ENCODE results near the gene SOS1. TPM values are rescaled to one million over a fixed set of nuclear protein-coding genes. Genes with fewer than 3 reads are reported as not detected.

The SOS1 gene
- total RNA-seq, 4 donors from 2014 or later: 55.9 to 80.8 (median 63.2) TPM

DNA sequence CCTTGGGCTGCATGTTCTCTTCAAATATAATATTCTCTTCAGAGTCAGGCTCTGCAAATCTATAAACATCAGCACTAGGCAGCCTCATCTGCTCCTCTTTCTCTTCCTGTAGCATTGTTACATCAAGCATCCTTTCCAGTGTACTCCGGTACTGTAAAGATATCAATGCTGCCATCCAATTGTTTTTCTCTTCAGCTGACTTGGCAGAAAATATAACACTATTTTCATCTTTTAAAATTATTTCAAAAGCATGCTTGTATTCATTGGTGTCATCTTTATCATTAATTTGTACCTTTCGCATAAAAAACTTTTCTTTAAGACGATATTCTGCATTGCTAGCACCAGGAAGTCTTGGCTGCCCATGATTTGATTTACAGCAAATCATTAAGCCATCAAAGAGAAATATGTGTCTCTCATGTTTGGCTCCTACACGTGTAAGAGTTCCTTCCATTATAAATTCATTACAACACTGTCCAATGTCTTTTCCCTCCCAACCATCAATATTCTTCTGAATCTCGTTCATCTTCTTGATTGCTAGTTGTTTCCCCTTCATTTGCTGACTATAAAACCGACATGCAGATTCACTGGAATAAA, 98.1 kb downstream of the SOS1 start:
- H3K27me3 ChIP-seq: no peaks in the 10 kb centered on the region
- H3K36me3 ChIP-seq: no peaks in the 10 kb centered on the region
- no peaks in the 10 kb centered on the region for H3K9me3 ChIP-seq
- H3K4me1 ChIP-seq: peaks cover 12 to 28% of the 10 kb centered on the region in 2 donors
- H3K4me3 ChIP-seq (replicated peaks in 1 of 3): no peak overlapping the region
- WGBS, 2 donors: 83 to 85% methylated on average over 6 of the region's 6 CpGs
- no peak for DNase-seq
- TF ChIP-seq POLR2A (IDR thresholded peaks at IDR 0.05): no peak
- TF ChIP-seq, protein P1, sequence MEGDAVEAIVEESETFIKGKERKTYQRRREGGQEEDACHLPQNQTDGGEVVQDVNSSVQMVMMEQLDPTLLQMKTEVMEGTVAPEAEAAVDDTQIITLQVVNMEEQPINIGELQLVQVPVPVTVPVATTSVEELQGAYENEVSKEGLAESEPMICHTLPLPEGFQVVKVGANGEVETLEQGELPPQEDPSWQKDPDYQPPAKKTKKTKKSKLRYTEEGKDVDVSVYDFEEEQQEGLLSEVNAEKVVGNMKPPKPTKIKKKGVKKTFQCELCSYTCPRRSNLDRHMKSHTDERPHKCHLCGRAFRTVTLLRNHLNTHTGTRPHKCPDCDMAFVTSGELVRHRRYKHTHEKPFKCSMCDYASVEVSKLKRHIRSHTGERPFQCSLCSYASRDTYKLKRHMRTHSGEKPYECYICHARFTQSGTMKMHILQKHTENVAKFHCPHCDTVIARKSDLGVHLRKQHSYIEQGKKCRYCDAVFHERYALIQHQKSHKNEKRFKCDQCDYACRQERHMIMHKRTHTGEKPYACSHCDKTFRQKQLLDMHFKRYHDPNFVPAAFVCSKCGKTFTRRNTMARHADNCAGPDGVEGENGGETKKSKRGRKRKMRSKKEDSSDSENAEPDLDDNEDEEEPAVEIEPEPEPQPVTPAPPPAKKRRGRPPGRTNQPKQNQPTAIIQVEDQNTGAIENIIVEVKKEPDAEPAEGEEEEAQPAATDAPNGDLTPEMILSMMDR (IDR thresholded peaks at IDR 0.05): no peak
- intact Hi-C loops (cut with DNase I): no loop called here
- peak overlapping the region in 2 of 3 donors; percentile 42 to 72 for H3K27ac ChIP-seq

DNA sequence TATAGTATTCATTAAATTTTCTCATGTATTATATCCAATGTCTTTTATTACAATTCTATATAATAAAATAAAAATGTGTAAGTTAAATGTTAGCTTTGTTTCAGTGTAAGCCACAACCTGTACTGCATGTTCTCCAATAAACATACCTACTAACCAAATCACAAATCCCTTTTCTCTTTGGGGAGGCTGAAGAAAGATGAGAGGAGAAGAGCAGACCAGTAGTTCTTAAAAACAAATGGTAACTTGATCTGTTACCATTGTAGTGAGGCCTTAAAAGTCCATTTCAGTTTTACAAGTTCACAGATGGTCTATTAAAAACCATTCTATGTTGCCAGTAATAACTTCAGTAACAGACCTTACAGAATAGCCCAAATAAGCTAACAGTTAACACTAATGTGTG, 100.5 kb downstream of the SOS1 start:
- intact Hi-C loops (cut with DNase I): no loop called here
- Histone ChIP-seq H3K27ac (peak overlapping the region; percentile 31 to 72 (median 33)), H3K36me3 (no peaks in the 10 kb centered on the region), H3K27me3 (no peaks in the 10 kb centered on the region), H3K4me1 (peaks cover 33 to 51% of the 10 kb centered on the region in 2 donors), H3K9me3 (no peaks in the 10 kb centered on the region), H3K4me3 (replicated peaks in 1 of 3) (no peak overlapping the region)
- TF ChIP-seq POLR2A (IDR thresholded peaks at IDR 0.05): no peak
- TF ChIP-seq, protein P1 (IDR thresholded peaks at IDR 0.05): no peak
- no peak for DNase-seq

DNA sequence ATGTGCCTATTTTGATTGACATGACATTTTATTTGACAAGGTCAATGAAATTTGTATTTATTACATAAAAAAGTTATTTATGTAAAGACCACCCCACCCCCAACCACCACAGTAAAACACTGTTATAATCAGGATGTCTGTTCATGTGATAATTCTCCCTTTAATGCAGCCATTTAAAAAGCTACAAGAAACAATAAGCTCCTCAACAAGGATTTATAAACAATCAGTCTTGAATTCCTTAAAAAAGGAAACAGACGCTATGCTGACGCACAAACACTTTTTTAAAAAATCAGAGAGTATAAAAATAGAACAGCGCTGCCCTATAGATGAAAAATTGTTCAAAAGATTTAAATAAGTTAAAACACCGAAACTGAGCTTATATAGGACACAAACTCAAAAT, 102.2 kb downstream of the SOS1 start:
- Histone ChIP-seq H3K4me1 (peaks cover 40 to 54% of the 10 kb centered on the region in 2 donors), H3K27ac (peak overlapping the region; percentile 19 to 76 (median 72)), H3K36me3 (no peaks in the 10 kb centered on the region), H3K4me3 (replicated peaks in 1 of 3) (no peak overlapping the region), H3K9me3 (no peaks in the 10 kb centered on the region), H3K27me3 (no peaks in the 10 kb centered on the region)
- TF ChIP-seq POLR2A (IDR thresholded peaks at IDR 0.05): no peak
- TF ChIP-seq, protein P1 (IDR thresholded peaks at IDR 0.05): no peak
- no peak for DNase-seq
- 87 to 90% methylated on average over 4 of the region's 4 CpGs for WGBS, 2 donors
- intact Hi-C loops (cut with DNase I): no loop called here

DNA sequence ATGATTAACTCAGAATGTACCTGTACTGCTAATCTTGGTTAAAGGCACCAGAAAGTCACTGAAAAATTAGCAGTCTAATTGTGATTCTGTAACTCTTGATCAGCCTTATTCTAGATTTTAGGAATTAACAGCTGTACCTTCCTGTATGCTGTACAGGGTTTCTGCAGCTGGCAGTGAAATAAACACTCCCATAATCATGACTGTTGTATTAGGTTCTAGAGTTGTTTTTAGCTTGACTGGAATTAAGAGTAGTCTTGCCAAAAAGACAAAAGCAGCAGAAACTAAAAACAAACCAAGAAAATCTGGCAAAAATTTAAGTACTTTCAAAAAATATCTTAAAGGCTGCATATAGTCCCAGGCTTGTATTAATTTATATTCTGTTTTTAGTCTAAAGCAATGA, 103.5 kb downstream of the SOS1 start:
- Histone ChIP-seq H3K4me1 (peaks cover 40 to 54% of the 10 kb centered on the region in 2 donors), H3K27me3 (no peaks in the 10 kb centered on the region), H3K36me3 (peaks cover 0 to under 1% of the 10 kb centered on the region in 2 donors), H3K27ac (peak overlapping the region; percentile 53 to 76 (median 72)), H3K9me3 (no peaks in the 10 kb centered on the region), H3K4me3 (replicated peaks in 1 of 3) (no peak overlapping the region)
- intact Hi-C loops (cut with DNase I): no loop called here
- DNase-seq: no peak
- TF ChIP-seq, protein P1 (IDR thresholded peaks at IDR 0.05): no peak
- TF ChIP-seq POLR2A (IDR thresholded peaks at IDR 0.05): no peak

DNA sequence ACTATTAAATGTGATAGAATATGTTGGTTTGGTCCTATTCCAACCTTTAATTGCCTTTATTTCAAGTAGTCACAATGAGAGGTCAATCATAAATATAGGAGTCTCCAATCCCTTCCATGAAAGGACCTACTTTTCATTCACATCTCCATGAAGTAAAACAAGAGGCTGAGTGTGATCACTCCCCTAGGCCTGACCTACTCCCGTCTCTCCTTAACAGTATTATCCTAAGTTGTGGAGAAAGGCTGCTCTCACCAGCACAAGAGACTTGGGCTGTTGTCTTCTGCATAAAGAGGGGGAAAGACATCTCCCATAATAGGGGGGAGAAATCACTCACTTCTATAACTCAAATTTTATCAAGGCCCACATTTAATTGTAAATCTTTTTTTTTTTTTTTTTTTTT, 105.4 kb downstream of the SOS1 start:
- no peak for DNase-seq
- intact Hi-C loops (cut with DNase I): no loop called here
- Histone ChIP-seq H3K4me1 (peaks cover 40 to 46% of the 10 kb centered on the region in 2 donors), H3K27me3 (no peaks in the 10 kb centered on the region), H3K36me3 (peaks cover 0 to 3% of the 10 kb centered on the region in 2 donors), H3K4me3 (replicated peaks in 1 of 3) (no peak overlapping the region), H3K27ac (peak overlapping the region in 2 of 3 donors; percentile 72 to 76), H3K9me3 (no peaks in the 10 kb centered on the region)
- no peak for TF ChIP-seq POLR2A (IDR thresholded peaks at IDR 0.05)
- TF ChIP-seq, protein P1 (IDR thresholded peaks at IDR 0.05): no peak
- 92 to 93% methylated on average over 1 of the region's 1 CpG for WGBS, 2 donors
